ENCODE measurements around the gene SPRY4. TPM values are rescaled to one million over a fixed set of nuclear protein-coding genes. Genes with fewer than 3 reads are reported as not detected.

Gene SPRY4
- total RNA-seq, 2 donors from 2014 or later, result 0.16 to 0.51 TPM

DNA sequence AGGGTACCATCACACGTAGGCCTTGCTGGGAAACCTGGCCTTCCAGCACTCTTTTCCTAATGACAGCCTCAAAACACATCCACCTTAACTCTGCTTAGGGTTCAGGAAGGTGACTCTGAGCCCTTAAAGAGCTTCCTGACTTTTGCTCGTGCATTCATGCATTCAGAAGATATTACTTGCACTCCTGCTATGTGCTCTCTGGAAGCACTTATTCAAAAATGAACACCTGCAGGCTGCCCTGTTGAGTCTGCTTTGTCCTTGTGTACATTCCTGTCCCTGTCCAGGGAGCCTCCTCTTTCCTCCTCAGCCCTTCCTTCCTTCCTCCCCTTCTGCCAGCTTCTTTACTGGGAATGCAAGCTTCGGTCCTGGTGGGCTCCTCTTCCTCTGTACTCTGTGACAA is 61.5 kb downstream of the SPRY4 start:
- ATAC-seq (no peak), DNase-seq (ENCODE audit: low spot score in 2 of 2) (no peak)
- no peak overlapping the region for H3K27ac Mint-ChIP-seq
- H3K36me3 Mint-ChIP-seq, result no peaks in the 10 kb centered on the region
- H3K9me3 Mint-ChIP-seq, result no peaks in the 10 kb centered on the region

DNA sequence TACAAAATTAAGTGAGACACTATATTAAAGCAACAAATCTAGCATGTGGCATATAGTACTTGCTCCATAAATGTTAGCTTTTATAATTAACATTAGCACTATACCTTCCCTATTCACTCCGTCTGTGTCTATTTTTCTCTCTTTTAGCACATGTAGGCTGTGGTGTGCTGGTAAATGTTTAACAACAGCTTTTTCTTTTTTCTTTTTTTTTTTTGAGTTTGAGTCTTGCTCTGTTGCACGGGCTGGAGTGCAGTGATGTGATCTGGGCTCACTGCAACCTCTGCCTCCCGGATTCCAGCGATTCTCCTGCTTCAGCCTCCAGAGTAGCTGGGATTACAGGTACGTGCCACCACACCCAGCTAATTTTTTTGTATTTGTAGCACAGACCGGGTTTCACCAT is 62.1 kb downstream of the SPRY4 start:
- Mint-ChIP-seq H3K36me3 (no peaks in the 10 kb centered on the region), H3K9me3 (no peaks in the 10 kb centered on the region), H3K27ac (no peak overlapping the region)
- no peak for ATAC-seq
- DNase-seq (ENCODE audit: low spot score in 2 of 2), result no peak

Other genes starting within 250 kb of the SPRY4 start
- 10 to 100 TPM; 70.5 to 92.3 TPM for gene NDFIP1, start 216.2 kb downstream of the SPRY4 start, total RNA-seq